HepG2 (cell line): ENCODE results near the gene EMP2.

Experiments used
- CEBPB ChIP-seq: IDR thresholded peaks from 2 replicates; pipeline ENCODE4 v1.6.1; 2011; ENCODE audit warnings: low read depth, low read length, improper control_type of control experiment, borderline replicate concordance
- GPN1 ChIP-seq: sonication (generic); formaldehyde crosslinking; IDR thresholded peaks from 2 replicates; pipeline ENCODE4 v1.5.1; 2020; ENCODE audit warnings: missing genetic modification reagents, borderline replicate concordance
- MXI1 ChIP-seq: IDR thresholded peaks from 3 replicates; pipeline ENCODE4 v1.6.1; 2012; ENCODE audit warnings: low read depth, low read length, inconsistent platforms, borderline replicate concordance
- SIN3B ChIP-seq: fragments of 150-350 bp; IDR thresholded peaks from 2 replicates; pipeline ENCODE4 v1.6.1; 2014; ENCODE audit warnings: low read length
- TF ChIP-seq, protein P1 (sequence below): sonication (generic); formaldehyde crosslinking; IDR thresholded peaks from 2 replicates; pipeline ENCODE4 v1.5.0; 2020; ENCODE audit warnings: mild to moderate bottlenecking, missing genetic modification reagents, moderate library complexity
- TF ChIP-seq, protein P2 (sequence below): IDR thresholded peaks from 2 replicates; pipeline ENCODE4 v1.6.1; 2016; ENCODE audit warnings: missing compliant biosample characterization, missing genetic modification reagents, borderline replicate concordance

DNA sequence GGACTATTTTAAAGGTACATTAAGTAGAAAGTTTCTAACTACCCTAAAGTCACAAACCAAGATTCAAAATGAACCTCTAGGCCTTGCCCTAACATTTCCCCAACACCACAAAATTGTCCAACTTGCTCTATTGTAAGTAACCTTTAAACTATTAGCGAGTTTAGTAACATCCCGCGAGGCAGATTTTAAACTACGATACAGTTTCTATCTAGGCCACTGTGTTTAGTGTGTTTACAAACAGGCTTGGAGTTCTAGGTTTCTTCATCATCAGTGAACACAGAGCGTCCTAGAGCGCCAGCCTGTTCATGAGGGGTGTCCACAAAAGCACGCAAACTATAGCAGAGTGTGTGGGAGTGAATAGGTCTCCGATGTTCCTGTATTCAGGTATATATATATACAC, 51.8 kb downstream of the EMP2 start:
- TF ChIP-seq CEBPB (no peak), GPN1 (no peak), MXI1 (no peak), SIN3B (no peak)
- TF ChIP-seq, protein P1, sequence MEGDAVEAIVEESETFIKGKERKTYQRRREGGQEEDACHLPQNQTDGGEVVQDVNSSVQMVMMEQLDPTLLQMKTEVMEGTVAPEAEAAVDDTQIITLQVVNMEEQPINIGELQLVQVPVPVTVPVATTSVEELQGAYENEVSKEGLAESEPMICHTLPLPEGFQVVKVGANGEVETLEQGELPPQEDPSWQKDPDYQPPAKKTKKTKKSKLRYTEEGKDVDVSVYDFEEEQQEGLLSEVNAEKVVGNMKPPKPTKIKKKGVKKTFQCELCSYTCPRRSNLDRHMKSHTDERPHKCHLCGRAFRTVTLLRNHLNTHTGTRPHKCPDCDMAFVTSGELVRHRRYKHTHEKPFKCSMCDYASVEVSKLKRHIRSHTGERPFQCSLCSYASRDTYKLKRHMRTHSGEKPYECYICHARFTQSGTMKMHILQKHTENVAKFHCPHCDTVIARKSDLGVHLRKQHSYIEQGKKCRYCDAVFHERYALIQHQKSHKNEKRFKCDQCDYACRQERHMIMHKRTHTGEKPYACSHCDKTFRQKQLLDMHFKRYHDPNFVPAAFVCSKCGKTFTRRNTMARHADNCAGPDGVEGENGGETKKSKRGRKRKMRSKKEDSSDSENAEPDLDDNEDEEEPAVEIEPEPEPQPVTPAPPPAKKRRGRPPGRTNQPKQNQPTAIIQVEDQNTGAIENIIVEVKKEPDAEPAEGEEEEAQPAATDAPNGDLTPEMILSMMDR (CRISPR knock-in tag): no peak
- TF ChIP-seq, protein P2, sequence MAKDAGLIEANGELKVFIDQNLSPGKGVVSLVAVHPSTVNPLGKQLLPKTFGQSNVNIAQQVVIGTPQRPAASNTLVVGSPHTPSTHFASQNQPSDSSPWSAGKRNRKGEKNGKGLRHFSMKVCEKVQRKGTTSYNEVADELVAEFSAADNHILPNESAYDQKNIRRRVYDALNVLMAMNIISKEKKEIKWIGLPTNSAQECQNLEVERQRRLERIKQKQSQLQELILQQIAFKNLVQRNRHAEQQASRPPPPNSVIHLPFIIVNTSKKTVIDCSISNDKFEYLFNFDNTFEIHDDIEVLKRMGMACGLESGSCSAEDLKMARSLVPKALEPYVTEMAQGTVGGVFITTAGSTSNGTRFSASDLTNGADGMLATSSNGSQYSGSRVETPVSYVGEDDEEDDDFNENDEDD (CRISPR knock-in tag): no peak
